ENCODE data around the gene TRIM10.
"Not testable (repeated sequence)": the region's sequence is repeated elsewhere in the genome, so short reads cannot be mapped to it uniquely, and the experiment has no call there.

Gene TRIM10

GRCh38 chr6:30171677-30172471 is 10.9 kb upstream of the TRIM10 start:
- peak; percentile 15 for DNase-seq
- peak; percentile 26 for ATAC-seq

GRCh38 chr6:30169658-30170614 is 8.9 kb upstream of the TRIM10 start:
- DNase-seq = no peak
- ATAC-seq = peak; percentile 77

- DNase-seq (no peak), ATAC-seq (no peak)
Observed at GRCh38 chr6:30168741-30169140, 7.7 kb upstream of the TRIM10 start.

GRCh38 chr6:30167101-30167500 is 6.1 kb upstream of the TRIM10 start:
- ATAC-seq (no peak), DNase-seq (no peak)

GRCh38 chr6:30165238-30165637 is 4.2 kb upstream of the TRIM10 start:
- not testable (repeated sequence) for ATAC-seq, DNase-seq

- no peak for ATAC-seq
- no peak for DNase-seq
Observed at GRCh38 chr6:30164714-30165113, 3.7 kb upstream of the TRIM10 start.

- no peak for ATAC-seq
- no peak for DNase-seq
Observed at GRCh38 chr6:30163918-30164654, 3.1 kb upstream of the TRIM10 start.

GRCh38 chr6:30163090-30163917 is 2.3 kb upstream of the TRIM10 start, which contains the start of gene TRIM15:
Gene TRIM15, plus strand, starts transcription at chr6:30163546. Its CDS starts 139 bp downstream, at chr6:30163685.
- ATAC-seq = peak; percentile 70
- peak; percentile 62 for DNase-seq

- ATAC-seq = no peak
- DNase-seq = no peak
Observed at GRCh38 chr6:30162265-30163089, 1.5 kb upstream of the TRIM10 start.

GRCh38 chr6:30160008-30160784 is 815 bp downstream of the TRIM10 start:
- DNase-seq = no peak
- no peak for ATAC-seq

- ATAC-seq (peak; percentile 33), DNase-seq (no peak)
Observed at GRCh38 chr6:30158475-30159040, 2.5 kb downstream of the TRIM10 start.

- DNase-seq (no peak), ATAC-seq (no peak)
Observed at GRCh38 chr6:30157999-30158398, 3.0 kb downstream of the TRIM10 start.

- DNase-seq (no peak), ATAC-seq (no peak)
Observed at GRCh38 chr6:30157581-30157980, 3.4 kb downstream of the TRIM10 start.

- ATAC-seq (no peak), DNase-seq (no peak)
Observed at GRCh38 chr6:30156774-30157173, 4.2 kb downstream of the TRIM10 start.

GRCh38 chr6:30156262-30156599 is 4.8 kb downstream of the TRIM10 start:
- ATAC-seq = no peak
- DNase-seq = no peak

GRCh38 chr6:30155520-30156261 is 5.3 kb downstream of the TRIM10 start:
- no peak for ATAC-seq
- no peak for DNase-seq

GRCh38 chr6:30154709-30155519 is 6.1 kb downstream of the TRIM10 start:
- DNase-seq (no peak), ATAC-seq (no peak)

- ATAC-seq = no peak
- no peak for DNase-seq
Observed at GRCh38 chr6:30154061-30154460, 7.0 kb downstream of the TRIM10 start.

Measured in stimulated activated naive CD8-positive, alpha-beta T cell treated with anti-CD3 and anti-CD28 coated beads, Interleukin-15, Interleukin-2, amounts not matched to agents 100 U/mL and 50 U/mL, for 24 hours (primary cell).